ENCODE results near the gene ZNF500. TPM values are rescaled to one million over a fixed set of nuclear protein-coding genes. Genes with fewer than 3 reads are reported as not detected.

The ZNF500 gene
- total RNA-seq, 1 experiment from 2014 or later = 18.3 TPM

DNA sequence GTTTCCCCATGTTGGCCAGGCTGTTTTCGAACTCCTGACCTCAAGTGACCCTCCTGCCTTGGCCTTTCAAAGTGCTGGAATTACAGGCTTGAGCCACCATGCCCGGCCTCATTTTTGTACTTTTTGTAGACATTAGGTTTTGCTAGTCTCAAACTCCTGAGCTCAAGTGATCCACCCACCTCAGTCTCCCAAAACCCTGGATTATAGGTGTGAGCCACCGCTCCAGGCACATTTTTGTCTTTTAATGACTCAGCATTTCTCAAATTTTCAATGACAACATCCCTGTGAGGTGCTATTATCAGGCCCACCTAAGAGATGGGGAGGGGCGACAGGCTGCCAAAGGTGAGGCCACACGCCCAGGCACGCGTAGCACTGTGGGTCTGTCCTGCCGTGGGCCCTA lies 20.1 kb upstream of the ZNF500 start:
- H2BK15ac ChIP-seq (ENCODE audit: low read depth, low read length) = no peak overlapping the region
- no peaks in the 10 kb centered on the region for H3K79me1 ChIP-seq (ENCODE audit: insufficient read depth, low read depth, low read length, poor library complexity, severe bottlenecking)
- no peak overlapping the region for H2BK5ac ChIP-seq (ENCODE audit: insufficient read length, low read length)
- no peak overlapping the region for H3K27ac ChIP-seq (ENCODE audit: insufficient read length, low read depth, low read length)
- H3K4ac ChIP-seq (ENCODE audit: low read depth, low read length) = no peak overlapping the region
- no peak overlapping the region for H3K23ac ChIP-seq (ENCODE audit: insufficient read length, low read depth, low read length)
- no peaks in the 10 kb centered on the region; a peak in 1 of 5 replicates for H3K9me3 Mint-ChIP-seq
- DNase-seq = no peak
- no peaks in the 10 kb centered on the region; the same call in 1 of the 2 replicates for H3K27me3 Mint-ChIP-seq (ENCODE audit: low read depth)
- no peak overlapping the region for H3K4me2 ChIP-seq (ENCODE audit: insufficient read depth, insufficient read length, low read length)
- no peak overlapping the region for H2BK20ac ChIP-seq (ENCODE audit: low read depth, low read length, poor library complexity, severe bottlenecking)
- H4K8ac ChIP-seq (replicated peaks; ENCODE audit: insufficient read length, low read depth, low read length) = no peak overlapping the region
- H3K56ac ChIP-seq (ENCODE audit: insufficient read length, low read depth, low read length) = no peak overlapping the region
- no peak overlapping the region for H3T11ph ChIP-seq (ENCODE audit: low read length)
- H3K27me3 ChIP-seq (ENCODE audit: insufficient read depth, low read length) = no peaks in the 10 kb centered on the region; the same call in 1 of the 2 replicates
- H3K9ac ChIP-seq (ENCODE audit: extremely low read depth, insufficient read length, low read length) = no peak overlapping the region
- H3K79me2 ChIP-seq (ENCODE audit: insufficient read depth, low read length) = no peaks in the 10 kb centered on the region
- 0 out of 7 replicates have a peak overlapping the region, but pooled peaks of 1 of the 3 experiments have one; percentile 34 for H3K27ac Mint-ChIP-seq
- TF ChIP-seq, protein P1, sequence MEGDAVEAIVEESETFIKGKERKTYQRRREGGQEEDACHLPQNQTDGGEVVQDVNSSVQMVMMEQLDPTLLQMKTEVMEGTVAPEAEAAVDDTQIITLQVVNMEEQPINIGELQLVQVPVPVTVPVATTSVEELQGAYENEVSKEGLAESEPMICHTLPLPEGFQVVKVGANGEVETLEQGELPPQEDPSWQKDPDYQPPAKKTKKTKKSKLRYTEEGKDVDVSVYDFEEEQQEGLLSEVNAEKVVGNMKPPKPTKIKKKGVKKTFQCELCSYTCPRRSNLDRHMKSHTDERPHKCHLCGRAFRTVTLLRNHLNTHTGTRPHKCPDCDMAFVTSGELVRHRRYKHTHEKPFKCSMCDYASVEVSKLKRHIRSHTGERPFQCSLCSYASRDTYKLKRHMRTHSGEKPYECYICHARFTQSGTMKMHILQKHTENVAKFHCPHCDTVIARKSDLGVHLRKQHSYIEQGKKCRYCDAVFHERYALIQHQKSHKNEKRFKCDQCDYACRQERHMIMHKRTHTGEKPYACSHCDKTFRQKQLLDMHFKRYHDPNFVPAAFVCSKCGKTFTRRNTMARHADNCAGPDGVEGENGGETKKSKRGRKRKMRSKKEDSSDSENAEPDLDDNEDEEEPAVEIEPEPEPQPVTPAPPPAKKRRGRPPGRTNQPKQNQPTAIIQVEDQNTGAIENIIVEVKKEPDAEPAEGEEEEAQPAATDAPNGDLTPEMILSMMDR (conservative IDR thresholded peaks at IDR 0.05) = no peak
- H4K91ac ChIP-seq (ENCODE audit: insufficient read length, low read depth, low read length) = no peak overlapping the region
- H3K4me3 Mint-ChIP-seq = no peak overlapping the region
- H4K20me1 ChIP-seq (ENCODE audit: control insufficient read depth, insufficient read depth, insufficient read length) = no peaks in the 10 kb centered on the region
- no CpG with 5 or more reads among the region's 8 CpGs for WGBS (ENCODE audit: extremely low coverage, insufficient read length, low lambda C conversion rate)
- no peak overlapping the region for H4K5ac ChIP-seq (ENCODE audit: insufficient read length, low read depth, low read length)
- no peak overlapping the region for H2BK12ac ChIP-seq (ENCODE audit: insufficient read length, low read depth, low read length)
- peak overlapping the region; percentile 11 for H3K14ac ChIP-seq (ENCODE audit: insufficient read depth, low read length)
- no peaks in the 10 kb centered on the region for H3K9me3 ChIP-seq (ENCODE audit: control insufficient read depth, low read depth, low read length)
- no peaks in the 10 kb centered on the region for H3K23me2 ChIP-seq (ENCODE audit: insufficient read length, low read depth, low read length, poor library complexity, severe bottlenecking)
- H3K18ac ChIP-seq (ENCODE audit: insufficient read length, low read depth, low read length) = peak overlapping the region; percentile 33
- no peaks in the 10 kb centered on the region for H3K36me3 Mint-ChIP-seq (ENCODE audit: insufficient read depth in 1 of 3, low read depth in 3 of 3)
- no peak overlapping the region for H2AK5ac ChIP-seq (ENCODE audit: insufficient read length, low read length)
- peaks cover 3% of the 10 kb centered on the region; the same call in 1 of the 2 replicates for H3K4me1 ChIP-seq (ENCODE audit: insufficient read depth, low read length)
- peaks cover 15 to 24% of the 10 kb centered on the region in 2 experiments for H3K4me1 Mint-ChIP-seq
- H2BK120ac ChIP-seq (ENCODE audit: low read depth, low read length, poor library complexity, severe bottlenecking) = no peak overlapping the region
- no peak overlapping the region for H2AFZ ChIP-seq (ENCODE audit: low read length)

Data from H9 (cell line).